Measurements from ENCODE around the gene MTARC1. TPM values are rescaled to one million over a fixed set of nuclear protein-coding genes. Genes with fewer than 3 reads are reported as not detected.

Gene MTARC1
- total RNA-seq, 2 donors from 2014 or later, result 53.1 to 75.4 TPM

DNA sequence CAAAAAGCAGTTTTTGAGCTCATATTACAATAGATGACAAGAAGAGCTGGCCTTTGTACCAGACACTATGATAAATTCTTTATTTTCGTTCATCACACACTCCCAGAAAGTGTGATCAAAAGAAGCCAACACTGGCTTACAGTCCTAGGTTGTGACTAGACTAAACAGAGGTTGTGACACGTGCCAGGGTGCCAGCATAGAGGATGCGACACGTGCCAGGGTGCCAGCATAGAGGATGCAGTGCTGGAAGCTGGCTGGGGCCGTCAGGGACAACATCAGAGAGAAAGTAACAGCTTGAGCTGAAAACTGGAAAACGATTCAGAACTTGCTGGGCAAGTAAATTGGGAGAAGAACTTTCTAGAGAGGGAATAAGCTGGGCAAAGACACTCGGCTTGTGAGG lies 2.2 kb downstream of the MTARC1 start:
- peaks cover 31% of the 10 kb centered on the region for H3K4me1 Mint-ChIP-seq
- H3K27ac Mint-ChIP-seq, result no peak overlapping the region
- H3K4me1 ChIP-seq (ENCODE audit: control insufficient read depth, insufficient read depth, low read length), result peaks cover 15% of the 10 kb centered on the region
- H3K27me3 Mint-ChIP-seq (ENCODE audit: insufficient read depth), result no peaks in the 10 kb centered on the region
- H3K9me3 Mint-ChIP-seq, result no peaks in the 10 kb centered on the region
- no peak for DNase-seq
- H3K36me3 Mint-ChIP-seq (ENCODE audit: low read depth), result peaks cover 27% of the 10 kb centered on the region
- H3K9ac ChIP-seq (ENCODE audit: extremely low read depth, low read length, poor library complexity, severe bottlenecking), result no peak overlapping the region
- H3K27ac ChIP-seq (ENCODE audit: low read depth, low read length), result no peak overlapping the region
- TF ChIP-seq, protein P1, sequence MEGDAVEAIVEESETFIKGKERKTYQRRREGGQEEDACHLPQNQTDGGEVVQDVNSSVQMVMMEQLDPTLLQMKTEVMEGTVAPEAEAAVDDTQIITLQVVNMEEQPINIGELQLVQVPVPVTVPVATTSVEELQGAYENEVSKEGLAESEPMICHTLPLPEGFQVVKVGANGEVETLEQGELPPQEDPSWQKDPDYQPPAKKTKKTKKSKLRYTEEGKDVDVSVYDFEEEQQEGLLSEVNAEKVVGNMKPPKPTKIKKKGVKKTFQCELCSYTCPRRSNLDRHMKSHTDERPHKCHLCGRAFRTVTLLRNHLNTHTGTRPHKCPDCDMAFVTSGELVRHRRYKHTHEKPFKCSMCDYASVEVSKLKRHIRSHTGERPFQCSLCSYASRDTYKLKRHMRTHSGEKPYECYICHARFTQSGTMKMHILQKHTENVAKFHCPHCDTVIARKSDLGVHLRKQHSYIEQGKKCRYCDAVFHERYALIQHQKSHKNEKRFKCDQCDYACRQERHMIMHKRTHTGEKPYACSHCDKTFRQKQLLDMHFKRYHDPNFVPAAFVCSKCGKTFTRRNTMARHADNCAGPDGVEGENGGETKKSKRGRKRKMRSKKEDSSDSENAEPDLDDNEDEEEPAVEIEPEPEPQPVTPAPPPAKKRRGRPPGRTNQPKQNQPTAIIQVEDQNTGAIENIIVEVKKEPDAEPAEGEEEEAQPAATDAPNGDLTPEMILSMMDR (conservative IDR thresholded peaks at IDR 0.05), result no peak
- peaks cover 14% of the 10 kb centered on the region for H3K36me3 ChIP-seq (ENCODE audit: control insufficient read depth, insufficient read depth, low read length)
- 90 to 93% methylated on average over 6 to 7 of the region's 7 CpGs for WGBS, 2 experiments (ENCODE audit: insufficient coverage in 1 of 2, insufficient read length in 1 of 2)
- H3K9me3 ChIP-seq (ENCODE audit: control insufficient read depth, low read length), result peaks cover 3% of the 10 kb centered on the region
- no peak overlapping the region for H3K4me3 Mint-ChIP-seq
- no peaks in the 10 kb centered on the region for H3K27me3 ChIP-seq (ENCODE audit: control insufficient read depth, insufficient read depth, low read length, poor library complexity, severe bottlenecking)
- no peak overlapping the region for H3K4me3 ChIP-seq (ENCODE audit: low read length)

DNA sequence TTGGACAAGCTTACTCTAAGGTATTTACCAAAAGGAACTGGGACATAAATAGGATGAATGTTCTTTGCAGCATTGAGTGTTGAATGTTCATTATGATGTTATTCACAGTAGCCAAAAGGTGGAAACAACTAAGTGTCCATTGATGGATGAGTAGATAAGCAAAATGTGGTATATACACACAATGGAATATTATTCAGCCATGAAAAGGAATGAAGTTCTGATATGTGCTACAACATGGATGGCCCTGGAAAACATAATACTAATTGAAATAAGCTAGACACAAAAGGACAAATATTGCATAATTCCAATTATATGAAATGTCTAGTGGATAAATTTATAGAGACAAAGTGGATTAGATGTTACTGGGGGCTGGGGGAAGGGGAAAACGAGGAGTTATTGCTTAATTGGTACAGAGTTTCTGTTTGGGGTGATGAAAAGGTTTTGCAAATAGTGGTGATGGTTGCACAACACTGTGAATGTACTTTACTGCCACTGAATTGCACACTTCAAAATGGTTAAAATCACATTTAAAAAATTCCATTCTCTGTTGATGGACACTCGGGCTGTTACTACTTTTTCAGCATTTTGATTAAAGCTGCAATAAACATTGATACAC lies 2.9 kb downstream of the MTARC1 start:
- Histone ChIP-seq H3K9me3 (ENCODE audit: control insufficient read depth, low read length) (peaks cover 3% of the 10 kb centered on the region), H3K4me3 (ENCODE audit: low read length) (no peak overlapping the region), H3K27ac (ENCODE audit: low read depth, low read length) (no peak overlapping the region), H3K4me1 (ENCODE audit: control insufficient read depth, insufficient read depth, low read length) (peaks cover 15% of the 10 kb centered on the region), H3K9ac (ENCODE audit: extremely low read depth, low read length, poor library complexity, severe bottlenecking) (no peak overlapping the region), H3K27me3 (ENCODE audit: control insufficient read depth, insufficient read depth, low read length, poor library complexity, severe bottlenecking) (no peaks in the 10 kb centered on the region), H3K36me3 (ENCODE audit: control insufficient read depth, insufficient read depth, low read length) (peaks cover 14% of the 10 kb centered on the region)
- H3K4me3 Mint-ChIP-seq, result no peak overlapping the region
- peaks cover 27% of the 10 kb centered on the region for H3K36me3 Mint-ChIP-seq (ENCODE audit: low read depth)
- H3K27me3 Mint-ChIP-seq (ENCODE audit: insufficient read depth), result no peaks in the 10 kb centered on the region
- H3K4me1 Mint-ChIP-seq, result peaks cover 27% of the 10 kb centered on the region
- DNase-seq, result no peak
- no peaks in the 10 kb centered on the region for H3K9me3 Mint-ChIP-seq
- 95 to 96% methylated on average over 2 of the region's 2 CpGs for WGBS, 2 experiments (ENCODE audit: insufficient coverage in 1 of 2, insufficient read length in 1 of 2)
- no peak overlapping the region for H3K27ac Mint-ChIP-seq
- TF ChIP-seq, protein P1 (conservative IDR thresholded peaks at IDR 0.05), result no peak

- Histone ChIP-seq H3K9ac (ENCODE audit: extremely low read depth, low read length, poor library complexity, severe bottlenecking) (no peak overlapping the region), H3K36me3 (ENCODE audit: control insufficient read depth, insufficient read depth, low read length) (peaks cover 14% of the 10 kb centered on the region), H3K27me3 (ENCODE audit: control insufficient read depth, insufficient read depth, low read length, poor library complexity, severe bottlenecking) (no peaks in the 10 kb centered on the region), H3K4me3 (ENCODE audit: low read length) (no peak overlapping the region), H3K4me1 (ENCODE audit: control insufficient read depth, insufficient read depth, low read length) (peaks cover 6% of the 10 kb centered on the region), H3K27ac (ENCODE audit: low read depth, low read length) (no peak overlapping the region), H3K9me3 (ENCODE audit: control insufficient read depth, low read length) (peaks cover 3% of the 10 kb centered on the region)
- DNase-seq, result no peak
- Mint-ChIP-seq H3K4me3 (no peak overlapping the region), H3K27me3 (ENCODE audit: insufficient read depth) (no peaks in the 10 kb centered on the region), H3K27ac (no peak overlapping the region), H3K4me1 (peaks cover 10% of the 10 kb centered on the region), H3K36me3 (ENCODE audit: low read depth) (peaks cover 28% of the 10 kb centered on the region), H3K9me3 (no peaks in the 10 kb centered on the region)
- TF ChIP-seq, protein P1 (conservative IDR thresholded peaks at IDR 0.05), result no peak
- WGBS, 2 experiments (ENCODE audit: insufficient coverage in 1 of 2, insufficient read length in 1 of 2), result 90 to 98% methylated on average over 5 to 6 of the region's 6 CpGs
Measured at GRCh38 chr1:220791285-220791684, 4.6 kb downstream of the MTARC1 start.
